ENCODE measurements around the gene ID3.

Gene ID3

GRCh38 chr1:23525558-23526250, 33.6 kb downstream of the ID3 start:
- DNase-seq (ENCODE audit: low read depth): no peak

GRCh38 chr1:23524716-23525401, 34.4 kb downstream of the ID3 start:
- no peak for DNase-seq (ENCODE audit: low read depth)

GRCh38 chr1:23524163-23524562, 35.1 kb downstream of the ID3 start:
- no peak for DNase-seq (ENCODE audit: low read depth)

- no peak for DNase-seq (ENCODE audit: low read depth)
These were observed 36.9 kb downstream of the ID3 start for GRCh38 chr1:23522244-23522982.

- no peak for DNase-seq (ENCODE audit: low read depth)
These were observed 37.7 kb downstream of the ID3 start for GRCh38 chr1:23521588-23521987.

- no peak for DNase-seq (ENCODE audit: low read depth)
These were observed 41.7 kb downstream of the ID3 start for GRCh38 chr1:23517581-23517980.

GRCh38 chr1:23515905-23516304, 43.4 kb downstream of the ID3 start:
- no peak for DNase-seq (ENCODE audit: low read depth)

- no peak for DNase-seq (ENCODE audit: low read depth)
These were observed 45.1 kb downstream of the ID3 start for GRCh38 chr1:23514111-23514679.

- DNase-seq (ENCODE audit: low read depth): no peak
These were observed 49.4 kb downstream of the ID3 start for GRCh38 chr1:23509896-23510295.

Data from stimulated activated CD8-positive, alpha-beta memory T cell treated with anti-CD3 and anti-CD28 coated beads, Interleukin-12 subunit alpha, Interleukin-12 subunit beta, amount 100 ng/mL, for 1 hour (primary cell).